Measurements from ENCODE around the gene ZSWIM4.
"Not testable (repeated sequence)": the region's sequence is repeated elsewhere in the genome, so short reads cannot be mapped to it uniquely, and the experiment has no call there.

The ZSWIM4 gene

DNA sequence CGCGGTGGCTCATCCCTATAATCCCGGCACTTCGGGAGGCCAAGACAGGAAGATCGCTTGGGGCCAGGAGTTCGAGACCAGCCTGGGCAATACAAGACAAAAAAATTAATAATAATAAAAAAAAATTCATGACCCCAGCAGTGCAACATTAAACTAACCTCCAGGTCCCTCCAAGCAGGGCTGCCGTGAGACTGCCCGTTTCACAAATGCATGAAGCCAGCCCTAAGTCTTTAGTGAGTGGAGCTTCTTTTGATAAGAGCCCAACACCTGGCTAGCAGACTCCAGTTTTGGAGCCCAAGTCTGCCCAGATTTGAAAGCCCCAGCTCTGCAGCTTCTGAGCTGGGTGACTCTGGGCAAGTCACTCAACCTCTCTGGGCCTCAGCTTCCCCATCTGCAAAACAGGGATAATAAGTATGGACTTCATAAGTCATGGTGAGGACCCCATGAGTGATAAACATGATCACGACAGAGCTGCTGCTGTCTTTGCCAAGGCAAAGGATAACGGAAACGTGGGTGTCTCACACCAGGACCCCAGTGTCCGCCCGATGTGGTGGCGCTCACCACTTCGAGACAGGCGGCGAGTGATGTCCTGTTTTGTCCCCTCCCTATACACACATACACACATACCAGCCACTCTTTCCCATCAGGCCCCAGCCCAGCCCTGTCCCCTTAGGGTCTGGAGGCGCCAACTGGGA, 43.3 kb downstream of the ZSWIM4 start:
- DNase-seq: no peak

DNA sequence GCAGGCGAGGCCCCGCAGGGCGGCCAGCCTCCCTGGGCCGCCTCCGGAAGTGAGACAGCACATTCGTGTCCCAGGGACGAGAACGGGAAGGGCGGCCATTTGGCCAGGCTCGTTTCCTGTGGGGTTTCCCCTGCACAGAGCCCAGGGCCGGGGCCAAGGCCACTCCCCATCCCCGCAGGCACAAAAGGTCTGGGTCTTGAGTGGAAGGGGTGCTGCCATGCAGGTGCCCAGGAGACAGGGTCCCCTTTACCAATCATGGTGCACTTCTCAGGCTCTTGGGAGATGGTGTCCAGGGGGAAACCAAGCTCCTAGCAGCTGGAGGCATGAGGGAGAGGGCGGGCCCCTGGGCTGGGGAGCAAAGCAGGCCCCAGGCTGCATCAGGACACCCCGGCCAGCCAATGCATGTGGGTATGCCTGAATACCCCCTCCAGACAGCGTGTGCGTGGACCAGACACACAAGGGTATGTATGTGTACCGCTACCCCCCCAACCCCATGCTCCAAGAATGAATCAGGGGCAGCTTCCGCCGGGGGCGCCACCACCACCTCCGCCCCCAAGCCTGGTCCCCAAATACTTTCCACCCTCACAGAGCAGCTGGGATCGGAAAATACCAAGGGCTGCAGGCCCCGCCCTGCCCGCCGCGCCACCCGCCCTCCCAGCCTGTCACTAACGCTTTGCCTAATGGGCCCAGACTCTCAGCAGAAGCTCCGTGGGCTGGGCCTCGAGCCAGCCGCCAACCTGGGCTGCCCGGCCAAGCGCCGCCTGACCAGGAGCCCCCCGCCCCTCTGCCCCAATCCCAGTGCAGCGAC, 44.1 kb downstream of the ZSWIM4 start:
- DNase-seq: no peak

DNA sequence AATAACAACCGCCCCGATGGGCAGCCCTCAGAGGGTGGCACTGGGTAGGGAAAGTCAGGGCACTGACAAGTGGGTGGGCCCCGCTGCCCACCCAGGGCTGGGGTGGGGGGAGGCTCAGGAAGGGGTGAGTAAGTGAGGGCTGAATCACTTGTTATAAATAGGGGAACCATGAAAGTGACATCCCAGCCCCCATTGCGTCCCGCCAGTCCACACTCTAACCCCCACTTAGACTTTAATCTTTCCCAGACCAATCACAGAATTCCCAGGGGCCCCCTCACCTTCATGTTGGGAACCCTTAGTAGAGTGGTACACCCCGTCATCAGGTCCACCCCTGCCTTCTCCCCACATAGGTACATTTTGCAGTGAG, 44.7 kb downstream of the ZSWIM4 start:
- no peak for DNase-seq

DNA sequence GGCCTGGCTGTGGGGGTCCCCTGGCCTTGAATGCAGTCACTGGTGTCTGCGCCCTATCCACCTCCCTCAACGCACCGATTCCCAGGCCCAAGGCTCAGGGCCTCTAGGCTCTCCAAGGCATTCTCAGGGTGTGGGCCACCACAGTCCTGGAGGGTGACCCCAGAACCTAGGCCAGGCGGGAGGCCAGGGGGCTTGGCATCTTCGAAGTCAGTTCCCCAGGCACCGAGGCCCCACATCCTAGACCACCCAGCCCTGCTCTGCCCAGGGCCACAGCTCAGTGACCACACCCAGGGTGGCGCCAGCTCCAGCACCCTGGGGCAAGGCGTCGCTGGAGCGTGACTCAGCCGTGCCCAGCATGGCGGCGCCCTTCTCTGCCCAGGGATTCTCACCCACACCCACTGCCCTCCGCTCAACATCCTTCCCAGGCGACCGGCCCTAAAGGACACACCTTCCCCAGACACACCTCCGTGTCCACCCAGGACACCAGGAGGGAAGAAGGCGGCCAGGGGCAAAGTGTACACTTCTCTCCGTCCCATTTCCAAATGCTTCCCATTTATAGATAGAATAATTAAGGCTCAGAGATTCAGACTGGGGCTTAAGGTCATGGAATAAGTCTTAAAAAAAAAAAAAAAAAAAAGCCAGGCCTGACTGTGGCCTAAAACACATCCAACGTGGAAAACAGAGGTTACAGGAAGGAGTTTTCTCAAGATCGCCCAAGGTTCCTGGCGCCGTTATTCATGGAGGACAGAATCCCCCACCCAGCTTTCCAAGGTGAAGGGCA, 45.3 kb downstream of the ZSWIM4 start:
- DNase-seq: no peak

DNA sequence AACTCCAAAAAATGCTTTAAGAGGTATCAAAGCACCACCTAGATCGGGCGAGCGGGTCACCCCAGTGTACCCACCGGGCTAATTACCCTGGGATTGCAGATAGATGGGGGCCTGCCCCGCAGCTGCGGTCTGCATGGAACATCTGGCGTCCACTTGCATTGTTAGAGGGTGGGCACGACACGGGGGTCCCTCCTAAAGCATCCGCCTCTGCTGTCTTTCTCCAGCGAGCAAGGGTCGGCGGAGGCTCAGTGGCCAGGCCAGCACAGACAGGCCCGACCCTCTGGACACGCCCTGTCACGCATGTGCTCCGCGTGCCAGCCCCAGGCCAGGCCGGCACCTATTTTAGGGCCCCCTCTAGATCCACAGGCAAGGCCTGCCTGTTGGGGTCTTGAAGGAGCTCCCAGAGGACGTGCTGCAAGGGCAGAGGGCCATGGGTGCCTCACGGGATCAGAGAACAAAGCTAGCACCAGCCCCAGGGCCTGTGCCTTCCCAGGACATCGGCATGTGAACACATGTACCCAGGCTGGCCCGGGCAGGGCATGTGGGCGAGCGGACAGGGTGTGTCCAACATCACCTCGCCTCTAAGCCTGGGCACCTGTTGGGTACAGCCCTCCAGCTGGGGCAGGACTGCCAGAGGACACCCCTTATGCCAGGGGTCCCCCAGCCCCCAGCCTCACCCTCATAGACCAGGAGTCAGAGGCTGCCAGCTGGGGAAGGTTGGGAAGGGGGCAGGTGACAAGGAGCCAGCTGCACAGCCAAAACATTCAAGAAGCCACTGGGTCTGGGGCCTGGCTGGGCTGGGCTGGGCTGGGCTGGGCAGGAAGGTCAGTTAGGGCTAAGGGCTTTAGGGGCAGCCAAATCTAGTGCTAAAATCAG, 46.1 kb downstream of the ZSWIM4 start:
- no peak for DNase-seq

DNA sequence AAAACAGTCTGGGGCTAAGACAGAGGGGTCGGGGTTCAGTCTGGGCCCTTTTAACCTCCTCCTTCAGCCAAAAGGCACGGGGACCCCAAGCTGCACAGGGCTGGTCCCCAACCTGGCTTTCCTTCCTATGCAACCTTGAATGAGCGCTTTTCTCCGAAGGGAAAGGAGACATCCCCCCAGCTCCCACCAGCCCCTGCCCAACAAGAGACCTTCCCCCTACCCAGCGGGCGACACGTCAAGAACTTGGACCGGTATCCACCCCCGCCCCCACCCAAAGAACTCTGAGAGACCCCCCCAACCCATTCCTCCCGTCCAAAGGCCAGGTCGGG, 46.7 kb downstream of the ZSWIM4 start:
- no peak for DNase-seq

DNA sequence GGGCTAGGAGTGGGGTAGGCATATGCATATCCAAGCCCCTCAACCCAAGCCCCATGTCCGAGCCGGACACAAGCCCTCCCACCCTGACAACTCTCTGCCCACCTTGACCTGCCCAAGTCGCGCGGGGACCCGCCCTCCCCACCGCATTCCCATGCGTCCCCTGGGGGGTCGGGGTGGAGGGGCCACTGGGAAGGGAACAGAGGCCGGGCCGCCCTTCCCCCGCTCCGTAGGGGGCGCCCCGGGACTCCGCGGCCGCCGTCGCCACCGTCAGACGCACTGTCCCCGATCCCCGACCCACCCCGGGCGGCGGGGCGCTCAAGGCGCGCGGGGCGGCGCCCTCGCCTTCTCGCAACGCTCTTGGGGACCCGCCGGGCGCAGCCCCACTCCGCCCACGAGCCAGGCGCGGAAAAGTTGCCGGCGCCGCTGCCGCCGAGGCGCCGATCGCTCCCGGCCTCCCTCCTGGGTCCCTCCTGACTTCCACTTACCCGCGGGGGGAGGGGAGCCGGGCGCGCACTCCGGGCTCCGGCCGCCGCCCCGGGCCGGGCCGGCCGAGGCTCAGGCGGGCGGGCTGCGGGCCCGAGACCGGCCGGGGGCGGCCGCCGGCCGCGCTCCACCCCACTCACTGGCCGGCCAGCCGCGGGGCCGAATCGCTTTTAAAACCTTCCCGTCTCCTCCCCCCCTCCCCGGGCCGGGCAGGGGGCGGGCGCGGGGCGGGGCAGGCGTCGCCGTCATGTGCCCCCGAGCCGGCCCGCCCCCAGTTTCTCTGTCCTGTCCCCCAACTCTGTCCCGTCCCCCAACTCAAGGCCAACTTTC, 47.3 kb downstream of the ZSWIM4 start:
- no peak for DNase-seq

DNA sequence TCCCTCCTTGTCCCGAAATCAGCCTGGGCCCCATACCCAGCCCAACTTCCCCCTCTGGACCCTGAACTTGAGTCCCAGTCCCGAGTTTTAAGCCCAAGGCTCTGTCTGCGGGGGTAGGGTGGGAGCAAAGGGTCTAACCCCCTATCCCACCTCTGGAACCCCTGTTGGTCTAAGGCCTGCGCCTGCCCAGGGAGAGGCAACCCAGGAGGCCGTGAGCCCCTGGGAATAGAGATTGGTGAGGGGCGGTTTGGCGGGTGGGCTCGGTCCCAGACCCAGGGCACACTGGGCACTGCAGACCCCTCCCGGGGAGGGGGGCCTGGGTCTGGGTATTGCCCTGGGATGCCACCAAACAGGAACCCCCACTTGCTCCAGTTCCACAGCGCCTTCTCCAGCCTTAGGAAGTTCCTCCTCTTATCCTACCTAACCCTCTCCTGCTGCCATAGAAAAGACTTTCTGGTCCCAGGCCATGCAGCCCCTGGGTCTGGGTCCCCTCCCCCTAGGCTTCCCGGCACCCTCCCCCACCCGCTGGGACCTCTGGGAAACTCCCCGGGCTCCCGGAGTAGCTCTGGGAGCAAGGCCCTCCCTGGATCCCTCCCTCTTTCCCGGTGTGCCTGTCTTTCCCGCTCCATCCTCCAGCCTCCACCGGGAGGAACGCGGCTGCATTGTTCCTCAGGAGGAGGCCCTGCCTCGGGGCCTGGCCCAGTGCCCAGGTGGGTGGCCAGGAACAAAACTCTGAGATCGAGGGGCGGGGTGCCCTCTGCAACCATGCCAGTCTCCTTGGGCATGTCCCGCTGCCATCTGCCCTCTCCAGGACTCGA, 48.1 kb downstream of the ZSWIM4 start:
- DNase-seq: no peak

DNA sequence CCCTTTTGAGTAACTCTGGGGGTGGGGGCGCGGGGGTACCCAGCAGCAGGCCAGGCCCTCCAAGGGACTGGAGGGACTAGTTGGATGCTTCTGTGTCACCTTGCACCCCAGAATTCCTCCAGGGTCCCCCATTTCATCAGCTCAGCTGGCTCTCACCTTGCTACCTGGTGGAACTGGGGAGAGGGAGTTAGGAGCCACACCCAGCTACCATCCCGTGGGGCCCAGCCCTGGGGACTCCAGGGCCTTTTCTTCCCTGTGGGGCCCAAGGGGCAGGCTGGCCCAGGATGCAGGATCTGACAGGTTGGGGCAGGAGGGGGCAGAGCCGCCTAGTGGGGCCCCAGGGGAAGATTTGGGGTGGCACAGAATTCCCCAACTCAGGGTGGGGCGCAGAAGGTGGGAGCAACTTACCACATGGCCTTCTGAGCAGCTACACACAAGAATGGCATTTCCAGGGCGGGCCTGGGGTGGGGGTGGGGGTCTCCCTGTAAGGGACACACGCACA, 48.9 kb downstream of the ZSWIM4 start:
- no peak for DNase-seq

DNA sequence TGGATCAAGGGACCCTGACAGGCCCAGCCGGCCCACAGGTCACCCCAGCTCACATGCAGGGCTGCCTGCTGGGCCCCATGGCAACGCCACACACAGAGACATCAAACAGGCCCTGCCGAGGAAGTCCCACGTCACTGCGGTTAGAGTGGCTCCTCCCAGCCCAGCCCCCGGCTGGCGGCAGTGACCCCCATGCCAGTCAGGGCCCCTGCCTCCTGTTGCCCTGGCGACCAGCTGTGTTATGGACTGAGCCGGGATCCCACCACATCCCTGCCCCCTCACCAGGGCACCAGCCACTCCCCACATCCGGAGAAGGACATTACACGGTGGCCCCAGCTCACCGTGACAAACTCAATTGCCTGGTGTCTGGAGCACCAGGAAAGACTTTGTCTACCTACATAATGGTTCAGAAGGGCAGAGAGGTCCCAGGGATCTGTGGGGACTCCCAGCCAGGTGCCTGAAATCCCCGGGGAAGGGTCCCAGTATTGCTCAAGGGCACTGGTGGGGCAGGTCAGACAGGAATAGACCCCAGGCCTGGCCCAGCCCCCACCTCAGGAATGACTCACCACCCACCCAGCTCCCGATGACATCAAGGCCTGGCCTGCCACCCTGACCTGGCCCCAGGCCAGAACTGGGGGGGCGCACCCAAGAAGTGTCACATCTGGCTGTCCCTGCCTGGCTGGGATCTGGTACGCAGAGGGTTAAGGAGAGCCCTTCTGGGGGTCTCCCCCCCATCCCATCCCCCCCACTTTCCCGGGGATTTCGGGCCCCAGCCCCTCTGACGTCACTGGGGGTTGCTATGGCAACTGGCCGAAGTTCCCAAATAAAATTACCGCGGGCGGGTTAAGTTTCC, 51.5 kb downstream of the ZSWIM4 start:
- DNase-seq: peak; percentile 52

DNA sequence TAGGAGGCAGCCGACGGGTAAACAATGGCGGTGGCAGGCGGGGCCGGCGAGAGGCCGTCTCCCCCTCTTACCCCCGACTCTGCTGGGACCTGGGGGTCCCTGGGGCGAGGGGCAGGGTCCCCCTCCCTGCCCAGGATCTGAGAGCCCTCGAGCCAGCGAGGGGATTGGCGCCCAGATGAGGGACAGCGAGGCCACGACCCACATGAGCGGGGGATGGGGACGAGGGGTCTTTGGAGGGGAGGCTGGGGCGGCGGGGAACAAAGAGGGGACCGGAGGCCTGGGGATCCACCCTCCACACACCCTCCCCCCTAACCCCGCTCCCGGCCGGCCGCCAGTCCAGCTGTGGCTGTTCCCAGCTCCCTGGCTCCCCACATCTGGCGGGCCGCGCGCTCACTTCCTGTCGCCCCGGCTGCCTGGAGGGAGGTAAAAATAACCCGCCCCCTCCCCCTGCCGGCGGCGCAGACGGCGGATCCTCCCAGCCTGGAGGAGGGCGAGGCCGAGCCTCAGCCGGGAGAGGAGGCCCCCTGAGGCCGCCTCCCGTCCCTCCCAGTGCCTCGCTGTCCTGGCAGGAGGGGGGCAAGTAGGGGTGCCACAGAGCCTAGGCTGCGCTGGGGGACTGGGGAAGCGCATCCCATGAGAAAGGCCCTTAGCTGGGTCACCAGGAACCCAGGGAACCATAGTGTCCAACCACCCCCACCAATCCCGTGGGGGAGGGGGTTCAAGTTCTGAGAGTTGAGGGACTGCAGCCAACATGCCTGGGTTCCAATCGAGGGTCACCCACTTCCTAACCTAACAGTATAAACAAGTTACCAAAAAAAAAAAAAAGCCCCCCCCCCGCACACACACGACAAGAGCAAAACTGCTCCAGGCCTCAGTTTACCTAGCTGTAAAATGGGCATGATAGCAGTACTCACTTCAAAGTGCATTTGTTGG, 52.4 kb downstream of the ZSWIM4 start:
- peak; percentile 46 for DNase-seq

DNA sequence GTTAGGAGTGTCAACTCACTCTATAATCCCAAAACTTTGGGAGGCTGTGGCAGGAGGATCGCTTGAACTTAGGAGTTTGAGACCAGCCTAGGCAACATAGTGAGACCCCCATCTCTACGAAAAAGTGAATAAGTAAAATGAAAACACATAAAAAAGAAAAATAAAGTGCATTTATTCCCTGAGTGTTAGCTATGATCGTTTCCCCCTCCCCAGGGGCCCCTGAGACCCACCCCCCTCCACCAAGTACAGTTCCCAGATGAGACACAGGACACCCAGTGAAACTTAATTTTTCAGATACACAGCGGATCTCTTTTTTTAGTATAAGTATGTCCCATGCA, 53.1 kb downstream of the ZSWIM4 start:
- DNase-seq: no peak

DNA sequence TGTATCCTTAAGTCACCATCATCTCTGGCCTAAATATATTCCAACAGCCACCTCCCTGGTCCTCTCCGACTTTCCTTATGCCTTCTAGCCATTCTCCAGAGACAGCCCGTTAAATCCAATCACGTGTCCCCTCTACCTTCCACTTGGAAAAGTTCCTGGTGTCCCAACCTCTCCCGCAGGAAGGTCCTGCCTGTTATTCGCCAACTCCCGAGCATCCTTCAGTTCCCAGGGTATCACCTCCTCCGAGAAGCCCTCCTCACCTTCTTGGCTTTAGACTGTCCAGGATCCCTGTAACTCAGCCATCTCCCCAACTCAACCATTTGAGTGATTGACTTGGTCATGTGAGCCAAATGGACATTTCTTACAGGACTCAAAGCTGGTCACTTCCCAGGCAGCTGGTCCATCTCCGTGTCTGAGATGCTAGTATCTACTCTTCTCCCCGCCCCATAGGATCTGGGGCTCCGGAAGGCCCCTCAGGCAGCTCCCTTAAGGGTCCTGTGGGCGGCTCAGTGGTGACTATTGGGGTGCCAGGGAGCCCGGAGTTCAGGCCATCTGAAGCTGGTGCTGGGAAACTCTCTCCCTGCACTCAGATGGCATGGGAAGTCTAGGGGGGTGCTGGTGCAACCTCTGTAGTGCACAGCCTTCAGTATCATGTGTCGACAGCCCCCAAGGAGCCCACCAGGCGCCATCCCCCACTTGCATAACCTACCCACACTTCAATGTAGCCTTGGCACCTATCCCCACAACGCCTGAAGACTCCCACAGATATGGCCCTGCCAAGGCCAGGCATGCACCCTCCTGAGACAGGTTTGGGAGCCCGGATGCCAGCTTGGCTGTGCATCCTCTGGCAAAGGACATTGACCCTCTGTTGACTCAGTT, 53.8 kb downstream of the ZSWIM4 start:
- no peak for DNase-seq

DNA sequence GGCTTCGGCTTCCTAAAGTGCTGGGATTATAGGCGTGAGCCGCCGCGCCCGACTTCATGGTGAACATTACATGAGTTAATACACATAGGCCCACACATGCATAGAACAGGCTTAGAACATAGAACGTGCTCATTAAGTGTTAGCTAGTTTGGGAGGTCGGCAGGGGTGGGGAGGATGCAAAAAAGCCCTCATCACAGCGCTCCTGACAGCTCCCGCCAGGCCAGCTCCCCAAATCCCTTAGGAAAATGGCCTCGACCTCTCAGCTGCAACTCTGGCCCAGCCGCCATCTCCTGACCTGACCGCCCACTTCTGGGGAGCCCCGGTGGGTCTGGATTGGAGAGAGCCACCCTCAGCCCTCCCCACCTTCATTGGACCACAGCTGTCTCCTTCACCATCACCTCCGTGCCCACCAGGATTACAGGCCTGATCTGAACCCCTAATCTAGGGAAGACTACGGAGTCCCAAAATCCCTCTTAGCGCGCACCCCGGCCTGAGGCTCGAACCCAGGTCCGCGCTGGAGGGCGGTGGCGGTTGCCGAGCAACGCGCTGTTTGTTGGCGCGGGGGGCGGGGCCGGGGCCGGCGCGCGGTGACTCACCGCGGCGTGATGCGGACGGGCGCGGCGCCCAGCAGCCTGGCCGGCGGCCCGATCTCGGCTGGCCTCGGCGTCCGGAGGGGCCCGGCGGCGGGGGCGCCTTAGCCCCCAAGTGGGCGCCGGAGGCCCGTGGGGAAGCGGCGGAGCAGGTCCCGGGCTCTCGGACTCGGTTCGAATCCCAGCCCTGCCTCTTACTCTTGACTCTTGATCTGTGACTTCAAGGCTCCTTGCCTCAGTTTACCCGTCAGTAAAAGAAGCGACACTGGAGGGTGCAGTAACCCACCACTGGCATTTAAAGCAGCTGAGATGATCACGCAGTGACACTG, 55.0 kb downstream of the ZSWIM4 start:
- DNase-seq: no peak

DNA sequence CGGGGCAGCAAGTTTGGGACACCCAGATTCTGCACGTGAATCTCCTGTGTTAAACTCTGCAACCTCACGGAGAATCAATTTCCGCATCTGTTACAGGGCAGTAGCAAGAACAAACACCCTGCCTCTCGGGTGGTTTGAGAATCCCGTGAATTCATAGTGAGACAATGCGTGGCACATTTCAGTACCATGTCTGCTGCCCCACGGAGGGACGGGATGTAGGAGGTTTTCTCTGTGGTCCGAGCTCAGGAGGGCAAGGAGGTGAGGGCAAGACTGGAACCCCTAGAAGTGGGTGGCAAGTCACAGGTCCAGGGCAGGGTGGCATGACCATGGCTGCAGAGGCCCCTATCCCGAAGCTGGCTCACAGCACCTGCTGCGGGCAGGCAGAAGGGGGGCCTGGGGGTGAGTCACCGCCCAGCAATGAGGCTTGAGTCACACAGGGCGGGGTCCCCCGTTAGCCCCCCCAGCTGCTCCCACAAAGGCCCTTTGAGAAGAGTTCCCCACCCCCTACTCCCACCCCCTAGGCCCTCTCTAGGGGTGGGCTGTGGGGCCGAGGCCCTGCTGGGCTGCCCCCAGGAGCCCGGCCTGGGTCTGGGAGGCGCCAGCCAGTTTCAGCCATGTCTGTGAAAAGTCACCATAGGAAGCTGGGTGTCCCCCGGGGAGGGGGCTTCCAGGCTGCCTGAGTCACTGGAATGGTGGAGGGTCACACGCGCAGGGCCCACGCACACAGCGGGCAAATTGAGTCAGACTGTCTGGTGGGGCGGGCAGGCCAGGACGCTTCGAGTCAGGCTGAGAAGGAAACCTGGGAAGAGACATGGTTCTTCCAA, 55.9 kb downstream of the ZSWIM4 start:
- DNase-seq: no peak

DNA sequence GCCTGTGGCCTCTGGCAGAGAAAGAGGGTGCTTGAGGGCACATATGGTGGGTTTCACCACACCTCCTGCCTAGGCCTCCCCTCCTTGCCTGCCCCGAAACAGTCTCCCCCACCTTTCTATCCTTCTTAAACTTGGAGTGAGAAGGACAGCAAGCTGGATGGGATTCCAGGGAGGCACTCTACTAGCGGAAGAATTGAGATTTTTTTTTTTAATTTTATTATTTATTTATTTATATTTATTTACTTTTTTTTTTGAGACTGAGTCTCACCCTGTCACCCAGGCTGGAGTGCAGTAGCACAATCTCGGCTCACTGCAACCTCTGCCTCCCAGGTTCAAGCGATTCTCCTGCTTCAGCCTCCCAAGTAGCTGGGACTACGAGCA, 56.5 kb downstream of the ZSWIM4 start:
- DNase-seq: not testable (repeated sequence)
